Right lobe of liver (tissue), 4 donors: ENCODE results near the gene PANK1.

Experiments
- POLR2A ChIP-seq: fragments of 450-650 bp; IDR thresholded peaks from one replicate; pipeline ENCODE4 v1.6.1; 2017; ENCODE audit warnings: antibody characterized with exemption, mild to moderate bottlenecking
- TF ChIP-seq, protein P1 (sequence below), 4 donors: fragments of 200-600 bp in 3 of 4; fragments of 450-650 bp in 1 of 4; IDR thresholded peaks; one replicate each; pipeline versions ENCODE4 v1.5.1 to v1.8.0; 2016 to 2022; ENCODE audit warnings: antibody characterized with exemption in 4 of 4, mild to moderate bottlenecking in 2 of 4
- donor health status: DM: no; HTN: no; CAD: no.
- donor health status: DM: no; HTN: no; CAD: no.
- donor health status: DM: no; HTN: yes; CAD: no.

DNA sequence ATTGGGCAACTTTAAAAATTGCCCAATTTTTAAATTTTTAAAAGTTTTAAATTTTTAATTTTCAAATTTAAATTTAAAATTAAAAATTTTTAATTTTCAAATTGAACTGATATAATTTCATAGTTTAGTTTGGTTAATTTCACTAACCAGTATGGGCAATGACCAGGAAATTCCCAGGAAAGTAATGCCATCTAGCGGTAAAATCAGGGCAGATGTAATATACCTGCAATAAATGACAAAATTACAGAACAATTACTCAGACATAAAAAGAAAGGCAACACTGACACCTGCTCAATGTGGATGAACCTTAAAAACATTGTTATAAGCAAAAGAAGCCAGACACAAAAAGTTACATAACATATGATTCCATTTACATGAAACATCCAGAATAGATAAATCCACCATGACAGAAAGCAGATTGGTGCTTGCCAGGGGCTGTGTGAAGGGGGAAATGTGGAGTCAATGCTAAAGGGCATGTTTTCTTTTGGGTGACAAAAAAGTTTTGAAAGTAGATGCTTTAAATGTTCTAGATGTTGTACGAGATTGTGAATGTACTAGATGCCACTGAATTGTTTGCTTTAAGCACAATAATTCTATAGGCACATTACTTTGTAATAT lies 81.1 kb downstream of the PANK1 start:
- TF ChIP-seq, protein P1, sequence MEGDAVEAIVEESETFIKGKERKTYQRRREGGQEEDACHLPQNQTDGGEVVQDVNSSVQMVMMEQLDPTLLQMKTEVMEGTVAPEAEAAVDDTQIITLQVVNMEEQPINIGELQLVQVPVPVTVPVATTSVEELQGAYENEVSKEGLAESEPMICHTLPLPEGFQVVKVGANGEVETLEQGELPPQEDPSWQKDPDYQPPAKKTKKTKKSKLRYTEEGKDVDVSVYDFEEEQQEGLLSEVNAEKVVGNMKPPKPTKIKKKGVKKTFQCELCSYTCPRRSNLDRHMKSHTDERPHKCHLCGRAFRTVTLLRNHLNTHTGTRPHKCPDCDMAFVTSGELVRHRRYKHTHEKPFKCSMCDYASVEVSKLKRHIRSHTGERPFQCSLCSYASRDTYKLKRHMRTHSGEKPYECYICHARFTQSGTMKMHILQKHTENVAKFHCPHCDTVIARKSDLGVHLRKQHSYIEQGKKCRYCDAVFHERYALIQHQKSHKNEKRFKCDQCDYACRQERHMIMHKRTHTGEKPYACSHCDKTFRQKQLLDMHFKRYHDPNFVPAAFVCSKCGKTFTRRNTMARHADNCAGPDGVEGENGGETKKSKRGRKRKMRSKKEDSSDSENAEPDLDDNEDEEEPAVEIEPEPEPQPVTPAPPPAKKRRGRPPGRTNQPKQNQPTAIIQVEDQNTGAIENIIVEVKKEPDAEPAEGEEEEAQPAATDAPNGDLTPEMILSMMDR (IDR thresholded peaks at IDR 0.05) = peak; percentile 73 to 82 (median 80)
- no peak for TF ChIP-seq POLR2A
